Adrenal gland (tissue), 12 donors: ENCODE measurements around the gene TUBB4A. TPM values are rescaled to one million over a fixed set of nuclear protein-coding genes. Genes with fewer than 3 reads are reported as not detected.

Experiments
- DNase-seq, 7 donors: peaks; one replicate each; pipeline ENCODE4 v3.0.0-alpha.2; 2019 to 2020
- H3K27ac ChIP-seq, 5 donors: fragments of 200-600 bp; sonication (generic) in 4 of 5; 1 replicate in 3 of 5; 2 replicates in 2 of 5; pipeline versions ENCODE4 v1.5.1 to v1.8.0; 2016 to 2020; ENCODE audit warnings: mild to moderate bottlenecking in 1 of 5
- H3K27me3 ChIP-seq: fragments of 200-600 bp; 2 replicates; pipeline ENCODE4 v1.8.0; 2021
- H3K36me3 ChIP-seq, 2 donors: fragments of 200-600 bp; replicated peaks in 1 of 2; 1 replicate in 1 of 2; 2 replicates in 1 of 2; pipeline versions ENCODE4 v1.5.1 to v1.8.0; 2018 to 2022
- H3K4me1 ChIP-seq, 2 donors: fragments of 200-600 bp; replicated peaks in 1 of 2; 1 replicate in 1 of 2; 2 replicates in 1 of 2; pipeline versions ENCODE4 v1.5.1 to v1.8.0; 2018 to 2021
- H3K4me3 ChIP-seq, 4 donors: fragments of 200-600 bp; sonication (generic) in 3 of 4; one replicate each; pipeline ENCODE4 v1.5.1; 2016 to 2018
- H3K9me3 ChIP-seq, 3 donors: fragments of 200-600 bp; sonication (generic) in 1 of 3; replicated peaks in 1 of 3; 1 replicate in 2 of 3; 2 replicates in 1 of 3; pipeline versions ENCODE4 v1.5.1 to v1.8.0; 2016 to 2021
- POLR2A ChIP-seq, 2 donors: fragments of 450-650 bp; IDR thresholded peaks; one replicate each; pipeline ENCODE4 v1.6.1; 2017; ENCODE audit warnings: antibody characterized with exemption in 2 of 2, mild to moderate bottlenecking in 2 of 2, moderate library complexity in 1 of 2
- WGBS, 4 donors: extraction: QIAGEN DNeasy Blood & Tissue Kit in 2 of 4; methylation state at CpG; one replicate each; pipeline versions ENCODE4 v1.1.5 to v1.1.7; 2013 to 2017; 5-methylcytosine and 5-hydroxymethylcytosine counted together
- intact Hi-C, 2 donors: fragments of 100-400 bp; cut with DNase I; formaldehyde crosslinking; loops; one replicate each; pipeline versions ENCODE4 v1.14.1 to v1.15.0; 2022 to 2023
- polyA plus RNA-seq, 3 donors: library from polyadenylated mRNA; stranded (reverse); fragments of 200-250 nt in 2 of 3; fragments of 350-450 nt in 1 of 3; fragmentation: Illumina TruSeq in 1 of 3; extraction: RNeasy Lipid Tissue Mini Kit (QIAGEN cat#74804) in 1 of 3; gene quantifications; one replicate each; pipeline ENCODE4 v1.2.3, GENCODE V29; 2013 to 2014
- total RNA-seq, 9 donors: library from RNA; depleted of rRNA in 4 of 9; stranded (reverse); fragments of >200 nt in 4 of 9; fragments of 120-200 nt in 1 of 9; fragmentation: NEBNext Ultra II Directional in 1 of 9; extraction: Animal tissue kit (Norgen Biotek cat#: 25700) in 1 of 9; gene quantifications; one replicate each; pipeline versions ENCODE4 v1.1.0 to v1.2.4, GENCODE V29; 2013 to 2023
- TF ChIP-seq, protein P1 (sequence below), 6 experiments: fragments of 450-650 bp in 4 of 6; fragments of 200-600 bp in 2 of 6; sonication (generic) in 1 of 6; IDR thresholded peaks; 1 replicate in 5 of 6; 2 replicates in 1 of 6; pipeline versions ENCODE4 v1.5.1 to v1.8.0; 2016 to 2021; ENCODE audit warnings: antibody characterized with exemption in 6 of 6, mild to moderate bottlenecking in 2 of 6, moderate library complexity in 1 of 6
- donor health status: healthy with polysubstance abuse.
- donor health status: Bipolar disorder and iron deficiency.
- donor health status: DM: yes; HTN: yes; CAD: no.
- donor health status: DM: no; HTN: no; CAD: no.
- donor health status: DM: no; HTN: no; CAD: no.
- donor health status: DM: yes; HTN: yes; CAD: no.

TUBB4A gene
- total and polyA plus RNA-seq, 12 donors, result 50.4 to 752 (median 138) TPM

DNA sequence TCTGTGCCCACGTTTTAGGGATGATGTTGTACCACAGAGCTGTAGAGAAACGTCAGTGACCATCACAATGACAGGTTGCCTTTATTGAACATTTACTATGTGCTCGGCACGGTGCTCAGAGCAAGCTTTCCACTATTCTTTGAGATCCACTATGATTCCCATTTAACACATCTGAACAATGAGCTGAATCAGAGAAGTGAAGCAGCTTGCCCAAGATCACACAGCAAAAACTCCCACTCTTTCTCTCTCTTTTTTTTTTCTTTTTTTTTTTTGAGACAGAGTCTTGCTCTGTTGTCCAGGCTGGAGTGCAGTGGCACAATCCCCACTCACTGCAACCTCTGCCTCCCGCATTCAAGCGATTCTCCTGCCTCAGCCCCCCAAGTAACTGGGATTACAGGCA is 20.6 kb upstream of the TUBB4A start:
- H3K4me1 ChIP-seq, result peaks cover 4 to 8% of the 10 kb centered on the region in 2 donors
- intact Hi-C loops, result loop anchor here in 1 of 2 donors (10.0 kb wide), 1 partner anchor 212 kb away; the partner anchor contains the start of genes GPR108 and TRIP10
- TF ChIP-seq, protein P1, sequence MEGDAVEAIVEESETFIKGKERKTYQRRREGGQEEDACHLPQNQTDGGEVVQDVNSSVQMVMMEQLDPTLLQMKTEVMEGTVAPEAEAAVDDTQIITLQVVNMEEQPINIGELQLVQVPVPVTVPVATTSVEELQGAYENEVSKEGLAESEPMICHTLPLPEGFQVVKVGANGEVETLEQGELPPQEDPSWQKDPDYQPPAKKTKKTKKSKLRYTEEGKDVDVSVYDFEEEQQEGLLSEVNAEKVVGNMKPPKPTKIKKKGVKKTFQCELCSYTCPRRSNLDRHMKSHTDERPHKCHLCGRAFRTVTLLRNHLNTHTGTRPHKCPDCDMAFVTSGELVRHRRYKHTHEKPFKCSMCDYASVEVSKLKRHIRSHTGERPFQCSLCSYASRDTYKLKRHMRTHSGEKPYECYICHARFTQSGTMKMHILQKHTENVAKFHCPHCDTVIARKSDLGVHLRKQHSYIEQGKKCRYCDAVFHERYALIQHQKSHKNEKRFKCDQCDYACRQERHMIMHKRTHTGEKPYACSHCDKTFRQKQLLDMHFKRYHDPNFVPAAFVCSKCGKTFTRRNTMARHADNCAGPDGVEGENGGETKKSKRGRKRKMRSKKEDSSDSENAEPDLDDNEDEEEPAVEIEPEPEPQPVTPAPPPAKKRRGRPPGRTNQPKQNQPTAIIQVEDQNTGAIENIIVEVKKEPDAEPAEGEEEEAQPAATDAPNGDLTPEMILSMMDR (IDR thresholded peaks at IDR 0.05), result no peak
- TF ChIP-seq POLR2A (IDR thresholded peaks at IDR 0.05), result no peak
- H3K36me3 ChIP-seq, result no peaks in the 10 kb centered on the region
- no peak overlapping the region for H3K4me3 ChIP-seq
- no peaks in the 10 kb centered on the region for H3K27me3 ChIP-seq
- DNase-seq, result no peak
- 72 to 79% (median 74%) methylated on average over 6 of the region's 6 CpGs for WGBS, 4 donors
- H3K9me3 ChIP-seq, result no peaks in the 10 kb centered on the region
- H3K27ac ChIP-seq, result no peak overlapping the region

DNA sequence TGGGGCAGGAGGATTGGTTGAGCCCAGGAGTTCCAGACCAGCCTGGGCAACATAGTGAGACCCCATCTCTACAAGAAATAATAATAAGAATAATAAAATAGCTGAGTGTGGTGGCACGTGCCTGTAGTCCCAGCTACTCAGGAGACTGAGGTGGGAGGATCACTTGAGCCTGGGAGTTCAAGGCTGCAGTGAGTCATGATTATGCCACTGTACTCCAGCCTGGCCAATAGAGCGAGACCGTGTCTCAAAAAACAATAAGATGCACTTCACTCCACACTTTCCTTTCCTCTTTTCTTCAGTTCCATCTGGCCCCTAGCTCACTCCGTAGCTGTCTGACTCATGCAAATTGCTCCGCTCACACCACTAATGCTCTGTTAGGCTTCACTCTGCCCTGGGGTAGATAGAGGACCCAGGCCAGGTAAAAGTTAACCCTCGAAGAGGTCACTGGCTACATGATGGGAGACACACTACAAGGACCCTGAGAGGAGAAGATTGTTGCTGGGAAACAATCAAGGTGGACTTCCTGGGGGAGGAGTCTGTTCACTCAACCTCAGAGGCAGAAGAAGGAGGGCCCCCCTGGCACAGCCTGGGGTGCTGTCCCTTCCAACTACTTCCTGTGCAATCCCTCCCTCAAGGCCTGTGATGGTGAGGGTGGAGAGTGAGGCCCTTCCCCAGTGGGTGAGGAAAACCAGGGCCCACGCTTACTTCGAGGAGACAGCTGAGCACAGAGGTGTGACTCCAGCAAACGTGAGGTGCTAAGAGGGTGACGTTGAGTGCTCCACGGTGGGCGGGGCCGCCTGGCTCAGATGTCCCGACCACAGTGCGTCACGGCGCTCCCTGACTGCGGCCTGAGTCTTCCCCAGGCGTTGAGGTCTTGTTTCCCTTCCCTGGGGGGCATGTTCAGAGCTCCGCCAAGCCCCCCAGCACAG is 19.9 kb upstream of the TUBB4A start:
- 39 to 59% (median 46%) methylated on average over 19 to 20 of the region's 20 CpGs for WGBS, 4 donors
- Histone ChIP-seq H3K9me3 (no peaks in the 10 kb centered on the region), H3K4me3 (no peak overlapping the region), H3K4me1 (peaks cover 6 to 8% of the 10 kb centered on the region in 2 donors), H3K36me3 (no peaks in the 10 kb centered on the region), H3K27me3 (no peaks in the 10 kb centered on the region), H3K27ac (peak overlapping the region in 1 of 5 donors; percentile 8)
- intact Hi-C loops, result loop anchor here in 1 of 2 donors (10.0 kb wide), 1 partner anchor 213 kb away; the partner anchor contains the start of genes GPR108 and TRIP10
- TF ChIP-seq POLR2A (IDR thresholded peaks at IDR 0.05), result no peak
- peak in 1 of 7 donors; percentile 40 for DNase-seq

DNA sequence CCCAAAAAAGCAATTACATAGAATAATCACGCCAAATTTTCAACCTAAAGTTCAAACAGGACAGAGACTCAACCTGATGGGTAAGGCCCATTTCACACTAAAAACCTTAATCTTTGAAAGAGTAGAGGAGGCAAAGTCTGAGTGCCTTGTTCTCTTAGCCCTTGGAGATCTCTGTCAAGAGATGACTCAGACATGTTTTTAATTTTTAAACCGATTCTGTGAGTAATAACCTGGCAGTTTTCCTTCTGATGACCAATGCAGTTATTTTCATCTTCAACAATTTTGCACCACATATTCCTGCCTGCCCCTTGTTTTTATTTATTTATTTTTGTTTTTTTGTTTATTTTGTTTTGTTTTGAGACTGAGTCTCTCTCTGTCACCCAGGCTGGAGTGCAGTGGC is 17.2 kb upstream of the TUBB4A start:
- Histone ChIP-seq H3K27ac (peak overlapping the region in 3 of 5 donors; percentile 26 to 70 (median 47)), H3K27me3 (no peaks in the 10 kb centered on the region), H3K4me3 (no peak overlapping the region), H3K4me1 (peaks cover 7 to 12% of the 10 kb centered on the region in 2 donors), H3K9me3 (no peaks in the 10 kb centered on the region), H3K36me3 (no peaks in the 10 kb centered on the region)
- 26 to 40% (median 32%) methylated on average over 2 of the region's 2 CpGs for WGBS, 4 donors
- TF ChIP-seq POLR2A (IDR thresholded peaks at IDR 0.05), result peak in 1 of 2 donors; percentile 27
- TF ChIP-seq, protein P1 (IDR thresholded peaks at IDR 0.05), result no peak
- peak in 1 of 7 donors; percentile 16 for DNase-seq
- intact Hi-C loops, result loop anchor here (5.0 kb wide), 2 partner anchors 113 to 343 kb away; no protein-coding TSS in a partner anchor

DNA sequence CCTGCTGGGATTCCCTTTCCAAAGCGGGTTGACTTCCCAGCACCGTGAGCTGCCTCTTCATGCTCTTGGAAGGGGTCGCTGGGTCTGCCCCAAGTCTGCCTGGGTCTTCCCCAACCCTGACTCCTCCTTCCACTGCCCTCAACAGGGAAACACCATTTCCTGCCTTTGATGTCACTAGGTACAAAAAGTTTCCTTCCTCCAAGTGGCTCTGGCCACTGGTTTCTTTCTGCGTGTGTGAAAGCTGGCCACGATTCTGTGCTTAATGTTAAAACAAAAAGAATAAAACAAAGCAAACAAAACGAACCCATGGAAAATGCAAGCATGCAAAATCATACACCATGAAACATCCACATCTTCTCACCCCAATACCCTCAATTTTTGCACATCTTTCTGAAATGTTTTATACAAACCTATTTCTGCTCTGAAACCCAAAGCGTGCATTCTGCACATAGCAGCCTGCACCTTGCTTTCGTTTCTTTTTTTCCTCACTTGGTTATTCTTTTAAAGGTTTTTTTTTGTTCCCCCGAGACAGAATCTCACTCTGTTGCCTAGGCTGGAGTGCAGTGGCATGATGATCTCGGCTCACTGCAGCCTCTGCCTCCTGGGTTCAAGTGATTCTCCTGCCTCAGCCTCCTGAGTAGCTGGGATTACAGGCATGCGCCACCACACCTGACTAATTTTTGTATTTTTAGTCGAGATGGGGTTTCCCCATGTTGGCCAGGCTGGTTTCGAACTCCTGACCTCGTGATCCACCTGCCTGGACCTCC is 16.2 kb upstream of the TUBB4A start:
- H3K9me3 ChIP-seq, result no peaks in the 10 kb centered on the region
- intact Hi-C loops, result loop anchor here (5.0 kb wide), 2 partner anchors 114 to 344 kb away; no protein-coding TSS in a partner anchor
- no peak for TF ChIP-seq POLR2A (IDR thresholded peaks at IDR 0.05)
- TF ChIP-seq, protein P1 (IDR thresholded peaks at IDR 0.05), result no peak
- H3K27ac ChIP-seq, result no peak overlapping the region
- DNase-seq, result peak in 1 of 7 donors; percentile 13
- no peaks in the 10 kb centered on the region for H3K27me3 ChIP-seq
- WGBS, 4 donors, result 56 to 60% (median 57%) methylated on average over 12 to 14 of the region's 14 CpGs
- peaks cover 7 to 12% of the 10 kb centered on the region in 2 donors for H3K4me1 ChIP-seq
- H3K4me3 ChIP-seq, result no peak overlapping the region
- no peaks in the 10 kb centered on the region for H3K36me3 ChIP-seq
